K562 (cell line): ENCODE measurements around the gene WASHC4. TPM values are rescaled to one million over a fixed set of nuclear protein-coding genes. Genes with fewer than 3 reads are reported as not detected.
"Not testable (repeated sequence)": the region's sequence is repeated elsewhere in the genome, so short reads cannot be mapped to it uniquely, and the experiment has no call there.

ENCODE experiments used
- ATAC-seq: fragments of 200-7000 bp; cut with Tn5 transposase; 3 replicates; pipeline ENCODE4 v1.9.1; 2020; ENCODE audit warnings: moderate library complexity
- BruUV-seq: library from RNA; stranded (reverse); fragments of 400-500 nt; replicated peaks from 2 replicates; lab custom pipeline; 2021; lab: Mats Ljungman, UMichigan
- CTCF ChIA-PET: fragments of 300-600 bp; formaldehyde crosslinking; extraction: SDS; loops from one replicate; lab custom pipeline; 2021; ENCODE audit warnings: low intra/inter-chr PET ratio; lab: Yijun Ruan, JAX
- POLR2A ChIA-PET: fragments of 300-600, 350-650 bp; sonication (Branson Sonifier 250); formaldehyde crosslinking; extraction: SDS; loops from one replicate; lab custom pipeline; 2021; ENCODE audit warnings: antibody characterized with exemption, inconsistent platforms; lab: Yijun Ruan, JAX
- DNase-seq, 4 experiments: peaks; one replicate each; pipeline versions ENCODE4 v3.0.0 to v3.0.0-alpha.2; 2011 to 2018; ENCODE audit warnings: low spot score in 3 of 4, mixed read lengths in 3 of 4; ENCODE audit errors: extremely low read depth in 1 of 4
- FAIRE-seq: peaks from 2 replicates; lab custom pipeline; 2011; peaks lifted over from hg19 to GRCh38; lab: Jason Lieb, UNC
- H2AFZ ChIP-seq: 2 replicates; pipeline ENCODE4 v1.6.0; 2011; ENCODE audit warnings: low read depth, low read length, control low read depth, inconsistent platforms
- H3K27ac ChIP-seq: fragments of 200-600 bp; 3 replicates; pipeline ENCODE4 v1.8.0; 2011; ENCODE audit warnings: low read depth, mild to moderate bottlenecking, control low read depth, inconsistent platforms, low read length, moderate library complexity, mixed read lengths; ENCODE audit errors: extremely low read depth
- H3K27me3 ChIP-seq, 2 experiments: fragments of 300-600 bp in 1 of 2; 2 replicates in 1 of 2; 3 replicates in 1 of 2; pipeline versions ENCODE4 v1.6.0 to v1.8.0; 2011; ENCODE audit warnings: inconsistent platforms in 2 of 2, low read length in 2 of 2, mild to moderate bottlenecking in 1 of 2, mixed read lengths in 1 of 2, moderate library complexity in 1 of 2; ENCODE audit not compliant: control insufficient read depth in 2 of 2, insufficient read depth in 2 of 2
- H3K36me3 ChIP-seq: fragments of 300-600 bp; 3 replicates; pipeline ENCODE4 v1.8.0; 2011; ENCODE audit warnings: mild to moderate bottlenecking, low read length, inconsistent platforms; ENCODE audit not compliant: control insufficient read depth, insufficient read depth
- H3K4me1 ChIP-seq, 2 experiments: fragments of 200-600 bp in 1 of 2; replicated peaks in 1 of 2; 2 replicates in 1 of 2; 3 replicates in 1 of 2; pipeline versions ENCODE4 v1.5.1 to v1.8.0; 2011; ENCODE audit warnings: inconsistent platforms in 2 of 2, low read length in 2 of 2, mild to moderate bottlenecking in 1 of 2, mixed read lengths in 1 of 2, moderate library complexity in 1 of 2; ENCODE audit not compliant: control insufficient read depth in 2 of 2, insufficient read depth in 2 of 2
- H3K4me2 ChIP-seq: 2 replicates; pipeline ENCODE4 v1.6.1; 2011; ENCODE audit warnings: low read length, control low read depth, inconsistent platforms, mixed read lengths; ENCODE audit not compliant: insufficient read depth
- H3K4me3 ChIP-seq: fragments of 200-600 bp; sonication (generic), shearing (Covaris generic); 2 replicates; pipeline ENCODE4 v1.5.1; 2016; ENCODE audit warnings: control low read depth, inconsistent platforms
- H3K79me2 ChIP-seq: fragments of 200-600 bp; 3 replicates; pipeline ENCODE4 v1.8.0; 2011; ENCODE audit warnings: low read length, inconsistent platforms; ENCODE audit not compliant: control insufficient read depth, insufficient read depth
- H3K9ac ChIP-seq, 2 experiments: 2 replicates each; pipeline versions ENCODE4 v1.6.0 to v1.6.1; 2011; ENCODE audit warnings: low read depth in 2 of 2, low read length in 2 of 2, control low read depth in 1 of 2, inconsistent platforms in 1 of 2, mild to moderate bottlenecking in 1 of 2, mixed read lengths in 1 of 2; ENCODE audit not compliant: insufficient read depth in 1 of 2
- H3K9me1 ChIP-seq: one replicate; pipeline ENCODE4 v1.6.0; 2011; ENCODE audit warnings: inconsistent platforms, mild to moderate bottlenecking, low read length, moderate library complexity; ENCODE audit not compliant: control insufficient read depth, insufficient read depth
- H3K9me3 ChIP-seq: replicated peaks from 2 replicates; pipeline ENCODE4 v1.5.1; 2011; ENCODE audit warnings: low read depth, low read length, inconsistent platforms; ENCODE audit not compliant: control insufficient read depth, insufficient read depth
- H4K20me1 ChIP-seq: replicated peaks from 2 replicates; pipeline ENCODE4 v1.6.1; 2011; ENCODE audit warnings: low read length, inconsistent platforms, mixed read lengths; ENCODE audit not compliant: control insufficient read depth, insufficient read depth
- ARID2 ChIP-seq: fragments of 450-650 bp; IDR thresholded peaks from 2 replicates; pipeline ENCODE4 v1.6.1; 2017; ENCODE audit warnings: antibody characterized with exemption, mild to moderate bottlenecking
- HOXB6 ChIP-seq: fragments of 250-450 bp; sonication (Bioruptor Pico); IDR thresholded peaks from 2 replicates; pipeline ENCODE4 v1.5.1; 2022; ENCODE audit warnings: mild to moderate bottlenecking, borderline replicate concordance
- MAFK ChIP-seq: IDR thresholded peaks from 2 replicates; pipeline ENCODE4 v1.6.1; 2011; ENCODE audit warnings: low read length, improper control_type of control experiment
- SUPT5H ChIP-seq: fragments of 450-650 bp; IDR thresholded peaks from 2 replicates; pipeline ENCODE4 v1.6.1; 2016
- ZNF146 ChIP-seq: IDR thresholded peaks from one replicate; pipeline ENCODE4 v1.6.1; 2018; ENCODE audit warnings: missing compliant biosample characterization; ENCODE audit not compliant: unreplicated experiment
- ZNF3 ChIP-seq: fragments of 250-450 bp; sonication (Bioruptor Pico); IDR thresholded peaks from 2 replicates; pipeline ENCODE4 v1.5.0; 2021; ENCODE audit warnings: mild to moderate bottlenecking, moderate library complexity
- WGBS: fragments of 100-300 bp; shearing (Covaris generic); methylation state at CpG from one replicate; pipeline ENCODE4 v1.1.6; 2016; ENCODE audit warnings: low coverage, mixed read lengths; ENCODE audit not compliant: insufficient coverage; ENCODE audit errors: missing lambda C conversion rate; 5-methylcytosine and 5-hydroxymethylcytosine counted together
- in situ Hi-C: fragments of 300-500 bp; cut with MboI; formaldehyde crosslinking; loops from 4 replicates; pipeline ENCODE4 v1.15.0; 2018; ENCODE audit warnings: inconsistent platforms, mixed read lengths
- intact Hi-C: fragments of 100-400 bp; cut with micrococcal nuclease; formaldehyde crosslinking; loops from 2 replicates; pipeline ENCODE4 v1.14.2; 2022
- polyA plus RNA-seq, 8 experiments: library from polyadenylated mRNA; depleted of rRNA in 4 of 8; stranded (reverse) in 5 of 8; unstranded in 3 of 8; fragments of >200 nt; fragmentation: Nextera tagmentation in 2 of 8; fragmentation: Illumina TruSeq in 1 of 8; extraction: Ambion mirVana in 2 of 8; extraction: Trizol in 1 of 8; gene quantifications; 2 replicates each; pipeline versions ENCODE4 v1.2.1 to v1.2.3, GENCODE V29; 2011 to 2014; ENCODE audit warnings: inconsistent platforms in 1 of 8, missing spikeins in 1 of 8
- total RNA-seq, 7 experiments: library from RNA; depleted of rRNA in 6 of 7; stranded (reverse); fragments of >200 nt in 6 of 7; fragmentation: Illumina TruSeq in 2 of 7; extraction: Trizol in 2 of 7; gene quantifications; 2 replicates each; pipeline versions ENCODE4 v1.2.1 to v1.2.3, GENCODE V29; 2011 to 2021; ENCODE audit warnings: low replicate concordance in 1 of 7
- TF ChIP-seq, protein P1 (sequence below): sonication (generic); formaldehyde crosslinking; IDR thresholded peaks from 2 replicates; pipeline ENCODE4 v1.9.0; 2022; ENCODE audit warnings: mild to moderate bottlenecking, missing genetic modification reagents

WASHC4 gene
- total and polyA plus RNA-seq, 9 of the 15 experiments (the other 6 are each of a cell fraction or from before 2014, with no cell fraction given) = 12.5 to 38.5 (median 21.3) TPM

GRCh38 chr12:105177208-105177607, 69.7 kb downstream of the WASHC4 start:
- Histone ChIP-seq H3K9me3 (no peaks in the 10 kb centered on the region), H3K27me3 (no peaks in the 10 kb centered on the region), H3K36me3 (peaks cover 12% of the 10 kb centered on the region; the same call in 2 of the 3 replicates), H3K4me3 (no peak overlapping the region), H4K20me1 (no peaks in the 10 kb centered on the region), H3K4me2 (no peak overlapping the region), H3K79me2 (no peaks in the 10 kb centered on the region), H2AFZ (no peak overlapping the region), H3K9me1 (no peaks in the 10 kb centered on the region)
- WGBS = 36% methylated on average over 4 of the region's 4 CpGs
- ChIA-PET CTCF (no interaction called here), POLR2A (no interaction called here)
- in situ Hi-C loops (no loop called here), intact Hi-C loops (no loop called here)
- no TSS peak for BruUV-seq
- FAIRE-seq = no peak
- ATAC-seq = peak; percentile 68
- TF ChIP-seq, protein P1, sequence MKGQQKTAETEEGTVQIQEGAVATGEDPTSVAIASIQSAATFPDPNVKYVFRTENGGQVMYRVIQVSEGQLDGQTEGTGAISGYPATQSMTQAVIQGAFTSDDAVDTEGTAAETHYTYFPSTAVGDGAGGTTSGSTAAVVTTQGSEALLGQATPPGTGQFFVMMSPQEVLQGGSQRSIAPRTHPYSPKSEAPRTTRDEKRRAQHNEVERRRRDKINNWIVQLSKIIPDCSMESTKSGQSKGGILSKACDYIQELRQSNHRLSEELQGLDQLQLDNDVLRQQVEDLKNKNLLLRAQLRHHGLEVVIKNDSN (CRISPR knock-in tag) = 0 out of 2 replicates have a peak, but pooled peaks have one; percentile 10
- no peak for TF ChIP-seq ARID2
- TF ChIP-seq SUPT5H = no peak
- TF ChIP-seq HOXB6 (CRISPR knock-in tag) = no peak
- TF ChIP-seq MAFK = no peak
- no peak for TF ChIP-seq ZNF3 (CRISPR knock-in tag)
- TF ChIP-seq, all 486 proteins: peak for 1
- DNase-seq = no peak
- Histone ChIP-seq H3K4me1 (peaks cover 0 to 4% of the 10 kb centered on the region in 2 experiments; a peak in 3 of 5 replicates), H3K9ac (no peak overlapping the region), H3K27ac (no peak overlapping the region)

GRCh38 chr12:105179114-105179513, 71.6 kb downstream of the WASHC4 start:
- H4K20me1 ChIP-seq, BruUV-seq, H3K27ac ChIP-seq, H3K27me3 ChIP-seq, H3K9me1 ChIP-seq, DNase-seq, H3K4me3 ChIP-seq, H2AFZ ChIP-seq, CTCF ChIA-PET, POLR2A ChIA-PET, FAIRE-seq, in situ Hi-C loops, H3K4me2 ChIP-seq, H3K79me2 ChIP-seq, H3K9me3 ChIP-seq, ATAC-seq, H3K4me1 ChIP-seq, H3K9ac ChIP-seq, intact Hi-C loops: not testable (repeated sequence)
- TF ChIP-seq ZNF146 (CRISPR knock-in tag) = peak; percentile 49
- WGBS = no CpG with 5 or more reads among the region's 1 CpG
- H3K36me3 ChIP-seq = peaks cover 11% of the 10 kb centered on the region; the same call in 2 of the 3 replicates

DNA sequence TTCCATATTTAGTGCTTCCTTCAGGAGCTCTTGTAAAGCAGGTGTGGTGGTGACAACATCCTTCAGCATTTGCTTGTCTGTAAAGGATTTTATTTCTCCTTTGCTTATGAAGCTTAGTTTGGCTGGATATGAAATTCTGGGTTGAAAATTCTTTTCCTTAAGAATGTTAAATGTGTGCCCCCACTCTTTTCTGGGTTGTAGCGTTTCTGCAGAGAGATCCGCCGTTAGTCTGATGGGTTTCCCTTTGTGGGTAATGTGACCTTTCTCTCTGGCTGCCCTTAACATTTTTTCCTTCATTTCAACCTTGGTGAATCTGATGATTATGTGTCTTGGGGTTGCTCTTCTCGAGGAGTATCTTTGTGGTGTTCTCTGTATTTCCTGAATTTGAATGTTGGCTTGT, 75.9 kb downstream of the WASHC4 start:
- H3K4me3 ChIP-seq, H3K9me1 ChIP-seq, H4K20me1 ChIP-seq, H3K9me3 ChIP-seq, CTCF ChIA-PET, in situ Hi-C loops, H3K79me2 ChIP-seq, H3K27ac ChIP-seq, ATAC-seq, H2AFZ ChIP-seq, intact Hi-C loops, DNase-seq, H3K4me1 ChIP-seq, H3K9ac ChIP-seq, FAIRE-seq, H3K4me2 ChIP-seq, BruUV-seq, POLR2A ChIA-PET, H3K27me3 ChIP-seq: not testable (repeated sequence)
- H3K36me3 ChIP-seq = peaks cover 26% of the 10 kb centered on the region; the same call in 2 of the 3 replicates
- 93% methylated on average over 3 of the region's 4 CpGs for WGBS
